ENCODE data around the gene MTMR1. TPM values are rescaled to one million over a fixed set of nuclear protein-coding genes. Genes with fewer than 3 reads are reported as not detected.
A peak's percentile ranks its signal among the peaks of the same experiment; 100 is the strongest.

The MTMR1 gene
- total RNA-seq, 4 donors from 2014 or later, result 32.6 to 54.4 (median 38.4) TPM

- H3K27ac ChIP-seq, result no peak overlapping the region
- DNase-seq (ENCODE audit: low spot score in 2 of 2), result no peak
- TF ChIP-seq, protein P1, sequence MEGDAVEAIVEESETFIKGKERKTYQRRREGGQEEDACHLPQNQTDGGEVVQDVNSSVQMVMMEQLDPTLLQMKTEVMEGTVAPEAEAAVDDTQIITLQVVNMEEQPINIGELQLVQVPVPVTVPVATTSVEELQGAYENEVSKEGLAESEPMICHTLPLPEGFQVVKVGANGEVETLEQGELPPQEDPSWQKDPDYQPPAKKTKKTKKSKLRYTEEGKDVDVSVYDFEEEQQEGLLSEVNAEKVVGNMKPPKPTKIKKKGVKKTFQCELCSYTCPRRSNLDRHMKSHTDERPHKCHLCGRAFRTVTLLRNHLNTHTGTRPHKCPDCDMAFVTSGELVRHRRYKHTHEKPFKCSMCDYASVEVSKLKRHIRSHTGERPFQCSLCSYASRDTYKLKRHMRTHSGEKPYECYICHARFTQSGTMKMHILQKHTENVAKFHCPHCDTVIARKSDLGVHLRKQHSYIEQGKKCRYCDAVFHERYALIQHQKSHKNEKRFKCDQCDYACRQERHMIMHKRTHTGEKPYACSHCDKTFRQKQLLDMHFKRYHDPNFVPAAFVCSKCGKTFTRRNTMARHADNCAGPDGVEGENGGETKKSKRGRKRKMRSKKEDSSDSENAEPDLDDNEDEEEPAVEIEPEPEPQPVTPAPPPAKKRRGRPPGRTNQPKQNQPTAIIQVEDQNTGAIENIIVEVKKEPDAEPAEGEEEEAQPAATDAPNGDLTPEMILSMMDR (IDR thresholded peaks at IDR 0.05), result no peak
- no peak for TF ChIP-seq POLR2A (IDR thresholded peaks at IDR 0.05)
- no peak for TF ChIP-seq POLR2AphosphoS5 (IDR thresholded peaks at IDR 0.05)
- peaks cover 23% of the 10 kb centered on the region for H3K4me1 ChIP-seq
- no peak overlapping the region for H3K4me3 ChIP-seq
- H3K36me3 ChIP-seq, result no peaks in the 10 kb centered on the region
- H3K27me3 ChIP-seq, result no peaks in the 10 kb centered on the region
- no peaks in the 10 kb centered on the region for H3K9me3 ChIP-seq
- WGBS, result 82% methylated on average over 7 of the region's 19 CpGs
Observed at GRCh38 chrX:150768580-150769190, 75.5 kb downstream of the MTMR1 start.

DNA sequence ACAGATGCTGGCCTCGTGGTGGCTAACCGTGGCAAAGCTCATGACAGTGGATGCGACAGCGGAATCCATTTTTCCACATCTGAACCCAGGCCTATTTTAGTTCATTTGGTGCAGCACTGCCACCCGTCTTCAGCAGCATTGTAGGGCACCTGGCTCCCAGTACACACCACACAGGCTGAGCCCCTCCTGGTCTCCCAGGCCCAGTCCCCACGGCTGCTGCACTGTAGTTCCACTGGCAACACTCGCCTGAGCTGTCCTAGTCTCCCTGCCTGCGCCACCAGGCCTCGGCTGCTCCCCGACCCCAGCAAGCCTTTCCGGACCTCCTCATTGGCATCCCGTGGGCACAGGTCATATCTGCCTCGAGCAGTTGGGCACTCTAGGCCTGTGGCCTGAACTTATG, 76.2 kb downstream of the MTMR1 start:
- H3K27ac ChIP-seq, result no peak overlapping the region
- no peak overlapping the region for H3K4me3 ChIP-seq
- no peaks in the 10 kb centered on the region for H3K27me3 ChIP-seq
- H3K9me3 ChIP-seq, result no peaks in the 10 kb centered on the region
- peaks cover 23% of the 10 kb centered on the region for H3K4me1 ChIP-seq
- WGBS, result 84% methylated on average over 12 of the region's 13 CpGs
- DNase-seq (ENCODE audit: low spot score in 2 of 2), result no peak
- no peak for TF ChIP-seq POLR2AphosphoS5 (IDR thresholded peaks at IDR 0.05)
- TF ChIP-seq EP300 (IDR thresholded peaks at IDR 0.05), result no peak
- TF ChIP-seq POLR2A (IDR thresholded peaks at IDR 0.05), result no peak
- TF ChIP-seq, protein P1 (IDR thresholded peaks at IDR 0.05), result no peak
- H3K36me3 ChIP-seq, result no peaks in the 10 kb centered on the region

GRCh38 chrX:150770623-150771022, 77.4 kb downstream of the MTMR1 start:
- Histone ChIP-seq H3K27me3 (no peaks in the 10 kb centered on the region), H3K4me3 (no peak overlapping the region), H3K27ac (no peak overlapping the region), H3K4me1 (peaks cover 23% of the 10 kb centered on the region), H3K36me3 (no peaks in the 10 kb centered on the region), H3K9me3 (no peaks in the 10 kb centered on the region)
- WGBS, result 78% methylated on average over 5 of the region's 17 CpGs
- TF ChIP-seq POLR2A (IDR thresholded peaks at IDR 0.05), result no peak
- TF ChIP-seq POLR2AphosphoS5 (IDR thresholded peaks at IDR 0.05), result no peak
- TF ChIP-seq EP300 (IDR thresholded peaks at IDR 0.05), result no peak
- TF ChIP-seq, protein P1 (IDR thresholded peaks at IDR 0.05), result no peak
- DNase-seq (ENCODE audit: low spot score in 2 of 2), result no peak

GRCh38 chrX:150771116-150771515, 77.9 kb downstream of the MTMR1 start:
- Histone ChIP-seq H3K9me3 (no peaks in the 10 kb centered on the region), H3K27ac (no peak overlapping the region), H3K27me3 (no peaks in the 10 kb centered on the region), H3K36me3 (peaks cover 4% of the 10 kb centered on the region), H3K4me3 (no peak overlapping the region), H3K4me1 (peaks cover 23% of the 10 kb centered on the region)
- no peak for DNase-seq (ENCODE audit: low spot score in 2 of 2)
- TF ChIP-seq EP300 (IDR thresholded peaks at IDR 0.05) (no peak), POLR2AphosphoS5 (IDR thresholded peaks at IDR 0.05) (no peak), POLR2A (IDR thresholded peaks at IDR 0.05) (no peak)
- TF ChIP-seq, protein P1 (IDR thresholded peaks at IDR 0.05), result no peak
- no CpG with 5 or more reads among the region's 16 CpGs for WGBS

GRCh38 chrX:150772150-150772970, 79.2 kb downstream of the MTMR1 start:
- Histone ChIP-seq H3K4me3 (no peak overlapping the region), H3K27ac (no peak overlapping the region), H3K36me3 (peaks cover 6% of the 10 kb centered on the region), H3K27me3 (no peaks in the 10 kb centered on the region), H3K9me3 (no peaks in the 10 kb centered on the region), H3K4me1 (peaks cover 17% of the 10 kb centered on the region)
- TF ChIP-seq, protein P1 (IDR thresholded peaks at IDR 0.05), result peak; percentile 25 to 74
- TF ChIP-seq POLR2AphosphoS5 (IDR thresholded peaks at IDR 0.05), result no peak
- no peak for TF ChIP-seq EP300 (IDR thresholded peaks at IDR 0.05)
- TF ChIP-seq POLR2A (IDR thresholded peaks at IDR 0.05), result no peak
- 52% methylated on average over 15 of the region's 26 CpGs for WGBS
- DNase-seq (ENCODE audit: low spot score in 2 of 2), result peak in 1 of 2 donors; percentile 84
